BE2C (cell line): ENCODE data around the gene SP1.
A peak's percentile ranks its signal among the peaks of the same experiment; 100 is the strongest.
"Not testable (repeated sequence)": the region's sequence is repeated elsewhere in the genome, so short reads cannot be mapped to it uniquely, and the experiment has no call there.

ENCODE experiments used
- DNase-seq: peaks from one replicate; pipeline ENCODE4 v3.0.0-alpha.2; 2020
- H3K27me3 ChIP-seq: fragments of 250-450 bp; sonication (Bioruptor Pico); 2 replicates; pipeline ENCODE4 v1.5.1; 2020; ENCODE audit warnings: mild to moderate bottlenecking
- H3K36me3 ChIP-seq: fragments of 250-450 bp; sonication (Bioruptor Pico); 2 replicates; pipeline ENCODE4 v1.5.1; 2020; ENCODE audit warnings: mild to moderate bottlenecking
- H3K4me1 ChIP-seq: fragments of 250-450 bp; sonication (Bioruptor Pico); 2 replicates; pipeline ENCODE4 v1.5.1; 2020
- H3K4me3 ChIP-seq: 2 replicates; pipeline ENCODE4 v1.5.1; 2011; ENCODE audit warnings: low read depth, low read length
- H3K9me3 ChIP-seq: fragments of 250-450 bp; sonication (Bioruptor Pico); 2 replicates; pipeline ENCODE4 v1.5.1; 2020
- CTCF ChIP-seq: IDR thresholded peaks from 2 replicates; pipeline ENCODE4 v1.5.1; 2012; ENCODE audit warnings: mild to moderate bottlenecking, low read depth, low read length

The SP1 gene

DNA sequence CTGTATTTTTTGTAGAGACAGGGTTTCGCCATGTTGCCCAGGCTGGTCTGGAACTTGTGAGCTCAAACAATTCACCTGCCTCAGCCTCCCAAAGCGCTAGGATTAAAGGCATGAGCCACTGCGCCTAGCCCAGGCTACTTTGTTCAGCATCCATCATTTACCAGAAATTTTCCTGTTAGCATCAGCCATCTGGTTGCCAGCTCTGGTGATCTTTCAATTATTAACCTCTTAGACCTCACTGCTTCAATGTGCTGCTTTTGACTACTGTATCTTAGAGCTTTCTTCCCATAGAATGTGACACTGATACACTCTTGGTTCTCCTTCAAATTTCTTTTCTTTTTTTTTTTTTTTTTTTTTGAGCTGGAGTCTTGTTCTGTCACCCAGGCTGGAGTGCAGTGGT lies 38.2 kb downstream of the SP1 start:
- Histone ChIP-seq H3K36me3 (no peaks in the 10 kb centered on the region), H3K27me3 (no peaks in the 10 kb centered on the region)
- no peak for DNase-seq

DNA sequence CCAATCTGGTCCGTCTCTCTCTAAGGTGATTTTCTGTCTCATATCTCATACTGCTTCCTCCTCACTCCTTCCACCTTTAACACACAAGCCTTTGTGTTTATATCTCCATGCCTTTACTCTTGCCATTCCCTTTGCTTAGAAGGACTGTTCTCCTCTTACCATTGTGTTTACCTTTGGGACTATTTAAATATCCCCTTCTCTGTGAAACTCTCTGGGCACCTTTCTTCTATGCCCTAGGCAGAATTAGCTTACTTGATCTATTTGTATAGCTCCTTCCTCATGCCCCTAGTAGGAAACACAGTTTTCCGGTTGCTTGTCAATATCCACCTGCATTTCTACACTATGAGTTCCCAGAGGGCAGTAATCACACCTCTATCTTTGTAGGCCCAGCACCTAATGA lies 39.8 kb downstream of the SP1 start:
- no peaks in the 10 kb centered on the region for H3K36me3 ChIP-seq
- TF ChIP-seq CTCF, result no peak
- H3K4me1 ChIP-seq, result peaks cover 9% of the 10 kb centered on the region
- H3K27me3 ChIP-seq, result no peaks in the 10 kb centered on the region
- H3K9me3 ChIP-seq, result no peaks in the 10 kb centered on the region
- no peak for DNase-seq
- H3K4me3 ChIP-seq, result no peak overlapping the region

More for the DNA sequence above, 38.2 kb downstream of the SP1 start:
- H3K4me1 ChIP-seq, result peaks cover 19% of the 10 kb centered on the region
- H3K9me3 ChIP-seq, result no peaks in the 10 kb centered on the region
- H3K4me3 ChIP-seq, result no peak overlapping the region
- TF ChIP-seq CTCF, result no peak

DNA sequence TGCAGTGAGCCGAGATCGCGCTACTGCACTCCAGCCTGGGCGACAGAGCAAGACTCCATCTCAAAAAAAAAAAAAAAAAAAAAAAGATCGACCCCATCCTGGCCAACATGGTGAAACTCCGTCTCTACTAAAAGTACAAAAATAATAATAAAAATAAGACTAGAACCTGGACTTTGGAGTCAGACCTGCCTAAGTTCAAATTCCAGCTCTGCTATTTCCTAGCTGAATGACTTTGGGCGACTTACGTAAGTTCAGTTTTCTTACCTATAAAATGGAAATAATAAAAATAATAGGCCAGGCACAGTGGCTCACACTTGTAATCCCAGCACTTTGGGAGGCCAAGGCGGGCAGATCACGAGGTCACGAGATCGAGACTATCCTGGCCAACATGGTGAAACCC lies 42.3 kb downstream of the SP1 start:
- not testable (repeated sequence) for H3K9me3 ChIP-seq, H3K4me3 ChIP-seq, DNase-seq, H3K27me3 ChIP-seq, H3K36me3 ChIP-seq
- peaks cover 14% of the 10 kb centered on the region for H3K4me1 ChIP-seq

GRCh38 chr12:53423597-53423996 lies 43.6 kb downstream of the SP1 start, which contains the start of gene AMHR2:
AMHR2 (plus strand) TSS chr12:53423855; CDS start chr12:53423935, 80 bp downstream.
- Histone ChIP-seq H3K27me3 (no peaks in the 10 kb centered on the region), H3K36me3 (no peaks in the 10 kb centered on the region), H3K4me1 (peaks cover 14% of the 10 kb centered on the region), H3K9me3 (no peaks in the 10 kb centered on the region), H3K4me3 (no peak within 1 kb of the TSS)
- no peak for DNase-seq
- no peak for TF ChIP-seq CTCF

GRCh38 chr12:53424626-53425514 lies 44.9 kb downstream of the SP1 start:
- no peak for TF ChIP-seq CTCF
- no peaks in the 10 kb centered on the region for H3K9me3 ChIP-seq
- peaks cover 14% of the 10 kb centered on the region for H3K4me1 ChIP-seq
- DNase-seq, result peak; percentile 33
- H3K27me3 ChIP-seq, result no peaks in the 10 kb centered on the region
- no peaks in the 10 kb centered on the region for H3K36me3 ChIP-seq
- H3K4me3 ChIP-seq, result no peak overlapping the region

DNA sequence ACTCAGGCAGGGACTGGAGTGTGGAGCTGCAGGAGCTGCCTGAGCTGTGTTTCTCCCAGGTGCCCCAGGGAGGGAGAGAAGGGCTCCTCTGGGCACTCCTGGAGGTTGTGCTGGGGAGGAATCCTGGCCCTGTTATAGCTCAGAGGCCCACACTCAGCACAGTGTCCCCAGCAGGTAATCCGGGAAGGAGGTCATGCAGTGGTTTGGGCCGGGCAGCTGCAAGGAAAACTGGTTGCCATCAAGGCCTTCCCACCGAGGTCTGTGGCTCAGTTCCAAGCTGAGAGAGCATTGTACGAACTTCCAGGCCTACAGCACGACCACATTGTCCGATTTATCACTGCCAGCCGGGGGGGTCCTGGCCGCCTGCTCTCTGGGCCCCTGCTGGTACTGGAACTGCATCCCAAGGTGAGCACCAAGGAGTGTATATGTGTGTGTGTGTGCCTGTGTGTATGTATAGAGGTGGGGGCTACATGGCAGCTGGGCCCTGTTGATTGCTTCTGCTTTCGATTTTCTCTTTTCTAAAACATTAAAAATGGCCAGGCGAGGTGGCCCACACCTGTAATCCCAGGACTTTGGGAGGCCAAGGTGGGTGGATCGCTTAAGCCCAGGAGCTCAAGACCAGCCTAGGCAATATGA lies 45.7 kb downstream of the SP1 start:
- H3K9me3 ChIP-seq, result no peaks in the 10 kb centered on the region
- no peaks in the 10 kb centered on the region for H3K27me3 ChIP-seq
- H3K4me3 ChIP-seq, result no peak overlapping the region
- peaks cover 14% of the 10 kb centered on the region for H3K4me1 ChIP-seq
- no peak for DNase-seq
- TF ChIP-seq CTCF, result no peak
- no peaks in the 10 kb centered on the region for H3K36me3 ChIP-seq
